Prostate gland (tissue), 2 donors: ENCODE results near the gene ARL8A. TPM values are rescaled to one million over a fixed set of nuclear protein-coding genes. Genes with fewer than 3 reads are reported as not detected.

ENCODE experiments used
- DNase-seq: peaks from one replicate; pipeline ENCODE4 v3.0.0-alpha.2; 2019; ENCODE audit warnings: low spot score
- H3K27ac ChIP-seq, 2 donors: fragments of 200-600 bp; sonication (generic); 2 replicates each; pipeline ENCODE4 v1.5.1; 2017 to 2019
- H3K27me3 ChIP-seq: fragments of 200-600 bp; sonication (generic); replicated peaks from 2 replicates; pipeline ENCODE4 v1.5.1; 2019; ENCODE audit not compliant: insufficient read depth
- H3K36me3 ChIP-seq, 2 donors: fragments of 200-600 bp; sonication (generic); 1 replicate in 1 of 2; 2 replicates in 1 of 2; pipeline versions ENCODE4 v1.5.1 to v1.8.1; 2017 to 2019
- H3K4me1 ChIP-seq: fragments of 200-600 bp; sonication (generic); replicated peaks from 2 replicates; pipeline ENCODE4 v1.5.1; 2019
- H3K4me3 ChIP-seq, 2 donors: fragments of 200-600 bp; sonication (generic); 2 replicates each; pipeline ENCODE4 v1.5.1; 2017 to 2019
- H3K9me3 ChIP-seq: fragments of 200-600 bp; sonication (generic); 2 replicates; pipeline ENCODE4 v1.5.1; 2017
- CTCF ChIP-seq, 4 experiments: fragments of 200-600 bp in 2 of 4; fragments of 450-650 bp in 2 of 4; sonication (generic) in 2 of 4; IDR thresholded peaks; 1 replicate in 3 of 4; 2 replicates in 1 of 4; pipeline ENCODE4 v1.5.1; 2016 to 2019; ENCODE audit warnings: antibody characterized with exemption in 4 of 4, mild to moderate bottlenecking in 2 of 4, moderate library complexity in 2 of 4
- POLR2A ChIP-seq: fragments of 450-650 bp; IDR thresholded peaks from one replicate; pipeline ENCODE4 v1.6.1; 2016; ENCODE audit warnings: antibody characterized with exemption, mild to moderate bottlenecking
- POLR2AphosphoS5 ChIP-seq: sonication (generic); formaldehyde crosslinking; IDR thresholded peaks from one replicate; pipeline ENCODE4 v1.6.1; 2017; ENCODE audit warnings: antibody characterized with exemption
- WGBS: methylation state at CpG from one replicate; pipeline ENCODE4 v1.1.5; 2018; 5-methylcytosine and 5-hydroxymethylcytosine counted together
- intact Hi-C: fragments of 100-400 bp; cut with DNase I; formaldehyde crosslinking; loops from one replicate; pipeline ENCODE4 v1.14.2; 2022
- small RNA-seq, 2 donors: library from RNA; depleted of rRNA; stranded (forward); fragments of <200 nt; gene quantifications; one replicate each; pipeline ENCODE3, GENCODE V24; 2016
- total RNA-seq, 2 donors: library from RNA; depleted of rRNA; stranded (reverse); fragments of >200 nt; gene quantifications; one replicate each; pipeline ENCODE4 v1.1.0, GENCODE V29; 2016

Gene ARL8A
- total RNA-seq, 2 donors from 2014 or later: 39.9 to 102 TPM

GRCh38 chr1:202086579-202087350, 57.8 kb downstream of the ARL8A start:
- Histone ChIP-seq H3K27ac (peak overlapping the region in 1 of 2 donors; percentile 58), H3K36me3 (no peaks in the 10 kb centered on the region), H3K27me3 (no peaks in the 10 kb centered on the region), H3K9me3 (no peaks in the 10 kb centered on the region), H3K4me1 (no peaks in the 10 kb centered on the region), H3K4me3 (no peak overlapping the region)
- WGBS: 44% methylated on average over 5 of the region's 7 CpGs
- TF ChIP-seq CTCF (IDR thresholded peaks at IDR 0.05) (no peak), POLR2AphosphoS5 (peak; percentile 56), POLR2A (no peak)
- intact Hi-C loops: no loop called here
- peak; percentile 78 for DNase-seq

GRCh38 chr1:202085682-202086373, 58.7 kb downstream of the ARL8A start:
- H3K4me1 ChIP-seq: no peaks in the 10 kb centered on the region
- no peaks in the 10 kb centered on the region for H3K27me3 ChIP-seq
- peak overlapping the region; percentile 53 to 58 for H3K27ac ChIP-seq
- peak; percentile 4 for DNase-seq
- TF ChIP-seq POLR2A: no peak
- TF ChIP-seq POLR2AphosphoS5: no peak
- no peak for TF ChIP-seq CTCF (IDR thresholded peaks at IDR 0.05)
- no peak overlapping the region for H3K4me3 ChIP-seq
- intact Hi-C loops: no loop called here
- 62% methylated on average over 7 of the region's 7 CpGs for WGBS
- H3K9me3 ChIP-seq: no peaks in the 10 kb centered on the region
- H3K36me3 ChIP-seq: no peaks in the 10 kb centered on the region

GRCh38 chr1:202084791-202085681, 59.5 kb downstream of the ARL8A start:
- Histone ChIP-seq H3K27ac (peak overlapping the region; percentile 53 to 58), H3K27me3 (no peaks in the 10 kb centered on the region), H3K9me3 (no peaks in the 10 kb centered on the region), H3K36me3 (no peaks in the 10 kb centered on the region), H3K4me3 (no peak overlapping the region), H3K4me1 (no peaks in the 10 kb centered on the region)
- 31% methylated on average over 16 of the region's 16 CpGs for WGBS
- peak; percentile 58 for TF ChIP-seq POLR2AphosphoS5
- TF ChIP-seq CTCF (IDR thresholded peaks at IDR 0.05): no peak
- intact Hi-C loops: no loop called here
- DNase-seq: peak; percentile 76

Small RNA genes lying within 50 kb of the gene (small RNA-seq; reads per million reads assigned to genes)
- gene CRIP1P3: 0 reads per million in 2 donors

Other genes with a start within 250 kb of the ARL8A start
- gene LMOD1, start 198.2 kb downstream of the ARL8A start, total RNA-seq: 100 to 1,000 TPM; 112 to 190 TPM
- gene TIMM17A, start 189.2 kb downstream of the ARL8A start, total RNA-seq: 10 to 100 TPM; 22.0 to 29.3 TPM
- 100 to 1,000 TPM in 1 of 2 donors, 10 to 100 TPM in 1; 70.4 to 104 TPM for gene RNPEP, start 162.1 kb downstream of the ARL8A start, total RNA-seq
- 100 to 1,000 TPM in 1 of 2 donors, 10 to 100 TPM in 1; 74.4 to 191 TPM for gene ELF3, start 134.2 kb downstream of the ARL8A start, total RNA-seq
- gene GPR37L1, start 21.8 kb downstream of the ARL8A start, total RNA-seq: under 1 TPM; 0.09 to 0.28 TPM
- 10 to 100 TPM in 1 of 2 donors, under 1 TPM in 1; 0.73 to 61.8 TPM for gene PTPN7, start 15.9 kb upstream of the ARL8A start, total RNA-seq
- 10 to 100 TPM in 1 of 2 donors, 1 to 10 TPM in 1; 8.0 to 25.6 TPM for gene LGR6, start 49.1 kb upstream of the ARL8A start, total RNA-seq
- gene UBE2T, start 197.2 kb upstream of the ARL8A start, total RNA-seq: 10 to 100 TPM in 1 of 2 donors, 1 to 10 TPM in 1; 6.8 to 15.1 TPM
- 100 to 1,000 TPM; 116 to 179 TPM for gene PPP1R12B, start 204.0 kb upstream of the ARL8A start, total RNA-seq